Breast epithelium (tissue), 4 donors: ENCODE measurements around the gene C16orf74. TPM values are rescaled to one million over a fixed set of nuclear protein-coding genes. Genes with fewer than 3 reads are reported as not detected.

Experiments used
- DNase-seq, 2 donors: peaks; one replicate each; pipeline ENCODE4 v3.0.0-alpha.2; 2019; ENCODE audit warnings: low spot score in 2 of 2
- H3K27ac ChIP-seq, 2 donors: fragments of 200-600 bp; sonication (generic) in 1 of 2; one replicate each; pipeline ENCODE4 v1.5.1; 2016 to 2019; ENCODE audit warnings: mild to moderate bottlenecking in 1 of 2
- H3K27me3 ChIP-seq, 2 donors: fragments of 200-600 bp; sonication (generic) in 1 of 2; one replicate each; pipeline versions ENCODE4 v1.5.1 to v1.6.0; 2017 to 2019; ENCODE audit warnings: control low read depth in 1 of 2, mild to moderate bottlenecking in 1 of 2
- H3K36me3 ChIP-seq: fragments of 200-600 bp; one replicate; pipeline ENCODE4 v1.5.1; 2019
- H3K4me1 ChIP-seq, 2 donors: fragments of 200-600 bp; sonication (generic); one replicate each; pipeline ENCODE4 v1.5.1; 2016 to 2019; ENCODE audit warnings: control low read depth in 1 of 2
- H3K4me3 ChIP-seq, 3 donors: fragments of 200-600 bp; sonication (generic); 1 replicate in 2 of 3; 2 replicates in 1 of 3; pipeline ENCODE4 v1.5.1; 2016 to 2019; ENCODE audit warnings: mild to moderate bottlenecking in 3 of 3, moderate library complexity in 2 of 3
- H3K9me3 ChIP-seq, 2 donors: fragments of 200-600 bp; sonication (generic) in 1 of 2; one replicate each; pipeline ENCODE4 v1.5.1; 2016 to 2019; ENCODE audit warnings: control low read depth in 1 of 2
- CTCF ChIP-seq, 3 donors: fragments of 450-650 bp; IDR thresholded peaks; one replicate each; pipeline ENCODE4 v1.5.1; 2016 to 2017; ENCODE audit warnings: antibody characterized with exemption in 3 of 3, mild to moderate bottlenecking in 3 of 3, moderate library complexity in 3 of 3
- POLR2A ChIP-seq: fragments of 450-650 bp; IDR thresholded peaks from one replicate; pipeline ENCODE4 v1.6.1; 2016; ENCODE audit warnings: antibody characterized with exemption, mild to moderate bottlenecking, moderate library complexity
- POLR2AphosphoS5 ChIP-seq, 3 donors: sonication (generic); formaldehyde crosslinking; IDR thresholded peaks; one replicate each; pipeline ENCODE4 v1.6.1; 2017; ENCODE audit warnings: antibody characterized with exemption in 3 of 3
- intact Hi-C: fragments of 100-400 bp; cut with DNase I; formaldehyde crosslinking; loops from one replicate; pipeline ENCODE4 v1.15.1; 2023; ENCODE audit warnings: low total_unique reads
- total RNA-seq, 3 donors: library from RNA; depleted of rRNA; stranded (reverse); fragments of >200 nt; gene quantifications; one replicate each; pipeline ENCODE4 v1.1.0, GENCODE V29; 2016

The C16orf74 gene
- total RNA-seq, 3 donors from 2014 or later: 0.80 to 7.2 (median 6.7) TPM

- Histone ChIP-seq H3K36me3 (no peaks in the 10 kb centered on the region), H3K27ac (no peak overlapping the region), H3K4me1 (no peaks in the 10 kb centered on the region), H3K27me3 (no peaks in the 10 kb centered on the region), H3K9me3 (peaks cover 4 to 6% of the 10 kb centered on the region in 2 donors), H3K4me3 (no peak overlapping the region)
- no peak for DNase-seq
- intact Hi-C loops: no loop called here
- no peak for TF ChIP-seq POLR2A
- TF ChIP-seq CTCF (IDR thresholded peaks at IDR 0.05): no peak
- TF ChIP-seq POLR2AphosphoS5 (IDR thresholded peaks at IDR 0.05): no peak
Measured at GRCh38 chr16:85710732-85711131, 40.2 kb downstream of the C16orf74 start.

- Histone ChIP-seq H3K36me3 (no peaks in the 10 kb centered on the region), H3K4me3 (no peak overlapping the region), H3K9me3 (peaks cover 4 to 6% of the 10 kb centered on the region in 2 donors), H3K4me1 (no peaks in the 10 kb centered on the region), H3K27me3 (no peaks in the 10 kb centered on the region), H3K27ac (no peak overlapping the region)
- no peak for TF ChIP-seq CTCF (IDR thresholded peaks at IDR 0.05)
- no peak for TF ChIP-seq POLR2AphosphoS5 (IDR thresholded peaks at IDR 0.05)
- TF ChIP-seq POLR2A: no peak
- DNase-seq: no peak
- intact Hi-C loops: no loop called here
Measured at GRCh38 chr16:85709766-85710585, 40.9 kb downstream of the C16orf74 start.

GRCh38 chr16:85708338-85708737, 42.6 kb downstream of the C16orf74 start:
- no peak overlapping the region for H3K27ac ChIP-seq
- H3K4me1 ChIP-seq: no peaks in the 10 kb centered on the region
- DNase-seq: no peak
- peaks cover 4 to 6% of the 10 kb centered on the region in 2 donors for H3K9me3 ChIP-seq
- intact Hi-C loops: no loop called here
- no peak overlapping the region for H3K4me3 ChIP-seq
- H3K27me3 ChIP-seq: no peaks in the 10 kb centered on the region
- H3K36me3 ChIP-seq: no peaks in the 10 kb centered on the region
- TF ChIP-seq POLR2AphosphoS5 (IDR thresholded peaks at IDR 0.05) (no peak), CTCF (IDR thresholded peaks at IDR 0.05) (no peak), POLR2A (no peak)

GRCh38 chr16:85707528-85708095, 43.3 kb downstream of the C16orf74 start:
- TF ChIP-seq CTCF (IDR thresholded peaks at IDR 0.05) (no peak), POLR2A (no peak), POLR2AphosphoS5 (IDR thresholded peaks at IDR 0.05) (no peak)
- Histone ChIP-seq H3K9me3 (peaks cover 4 to 6% of the 10 kb centered on the region in 2 donors), H3K36me3 (no peaks in the 10 kb centered on the region), H3K4me3 (no peak overlapping the region), H3K27me3 (no peaks in the 10 kb centered on the region), H3K4me1 (no peaks in the 10 kb centered on the region), H3K27ac (no peak overlapping the region)
- no peak for DNase-seq
- intact Hi-C loops: no loop called here

GRCh38 chr16:85706449-85707034, 44.4 kb downstream of the C16orf74 start:
- intact Hi-C loops: no loop called here

More at GRCh38 chr16:85706449-85707034, 44.4 kb downstream of the C16orf74 start:
- Histone ChIP-seq H3K9me3 (peaks cover 0 to 3% of the 10 kb centered on the region in 2 donors), H3K36me3 (no peaks in the 10 kb centered on the region), H3K4me3 (no peak overlapping the region), H3K27ac (no peak overlapping the region), H3K27me3 (no peaks in the 10 kb centered on the region), H3K4me1 (no peaks in the 10 kb centered on the region)
- TF ChIP-seq POLR2AphosphoS5 (IDR thresholded peaks at IDR 0.05): no peak
- no peak for TF ChIP-seq POLR2A
- TF ChIP-seq CTCF (IDR thresholded peaks at IDR 0.05): no peak
- DNase-seq: no peak
